UCSD-AML1 (cell line): ENCODE measurements around the gene CEMIP.

Experiments
- DNase-seq: peaks from one replicate; lab custom pipeline; 2025; ENCODE audit not compliant: unreplicated experiment; lab: John Stamatoyannopoulos, UW

Gene CEMIP

GRCh38 chr15:80817901-80818300 is 38.7 kb downstream of the CEMIP start:
- DNase-seq, result no peak

GRCh38 chr15:80819001-80819400 is 39.8 kb downstream of the CEMIP start:
- DNase-seq, result peak; percentile 53

- DNase-seq, result no peak
These were observed 40.9 kb downstream of the CEMIP start for GRCh38 chr15:80820092-80820491.

GRCh38 chr15:80822256-80822655 is 43.1 kb downstream of the CEMIP start:
- no peak for DNase-seq

- DNase-seq, result no peak
These were observed 43.5 kb downstream of the CEMIP start for GRCh38 chr15:80822676-80823075.

- DNase-seq, result no peak
These were observed 44.0 kb downstream of the CEMIP start for GRCh38 chr15:80823120-80823519.

GRCh38 chr15:80823995-80824394 is 44.8 kb downstream of the CEMIP start:
- DNase-seq, result no peak

- DNase-seq, result no peak
These were observed 46.3 kb downstream of the CEMIP start for GRCh38 chr15:80825361-80826030.

GRCh38 chr15:80828796-80829195 is 49.6 kb downstream of the CEMIP start:
- no peak for DNase-seq

GRCh38 chr15:80830677-80831076 is 51.5 kb downstream of the CEMIP start:
- no peak for DNase-seq

- no peak for DNase-seq
These were observed 52.0 kb downstream of the CEMIP start for GRCh38 chr15:80831192-80831591.

- no peak for DNase-seq
These were observed 52.5 kb downstream of the CEMIP start for GRCh38 chr15:80831606-80832224.

- no peak for DNase-seq
These were observed 53.5 kb downstream of the CEMIP start for GRCh38 chr15:80832686-80833085.

GRCh38 chr15:80834402-80834801 is 55.2 kb downstream of the CEMIP start:
- DNase-seq, result no peak

GRCh38 chr15:80834906-80835305 is 55.7 kb downstream of the CEMIP start:
- no peak for DNase-seq

GRCh38 chr15:80835336-80835735 is 56.2 kb downstream of the CEMIP start:
- DNase-seq, result no peak

- no peak for DNase-seq
These were observed 57.1 kb downstream of the CEMIP start for GRCh38 chr15:80836223-80836622.

GRCh38 chr15:80837006-80837405 is 57.8 kb downstream of the CEMIP start:
- no peak for DNase-seq

- no peak for DNase-seq
These were observed 58.8 kb downstream of the CEMIP start for GRCh38 chr15:80838012-80838411.

GRCh38 chr15:80838666-80839065 is 59.5 kb downstream of the CEMIP start:
- DNase-seq, result no peak

GRCh38 chr15:80839764-80840130 is 60.6 kb downstream of the CEMIP start:
- DNase-seq, result no peak

- no peak for DNase-seq
These were observed 61.3 kb downstream of the CEMIP start for GRCh38 chr15:80840182-80841130.
